M059J (cell line): Measurements from ENCODE around the gene LHFPL2. TPM values are rescaled to one million over a fixed set of nuclear protein-coding genes. Genes with fewer than 3 reads are reported as not detected.

ENCODE experiments used
- DNase-seq: peaks from one replicate; pipeline ENCODE4 v3.0.0-alpha.2; 2012; ENCODE audit warnings: low read depth
- total RNA-seq: library from RNA; depleted of rRNA; stranded (reverse); fragments of >200 nt; shearing (Covaris generic); gene quantifications from 2 replicates; pipeline ENCODE4 v1.2.3, GENCODE V29; 2014

The LHFPL2 gene
- total RNA-seq, 1 experiment from 2014 or later, result 29.6 TPM

DNA sequence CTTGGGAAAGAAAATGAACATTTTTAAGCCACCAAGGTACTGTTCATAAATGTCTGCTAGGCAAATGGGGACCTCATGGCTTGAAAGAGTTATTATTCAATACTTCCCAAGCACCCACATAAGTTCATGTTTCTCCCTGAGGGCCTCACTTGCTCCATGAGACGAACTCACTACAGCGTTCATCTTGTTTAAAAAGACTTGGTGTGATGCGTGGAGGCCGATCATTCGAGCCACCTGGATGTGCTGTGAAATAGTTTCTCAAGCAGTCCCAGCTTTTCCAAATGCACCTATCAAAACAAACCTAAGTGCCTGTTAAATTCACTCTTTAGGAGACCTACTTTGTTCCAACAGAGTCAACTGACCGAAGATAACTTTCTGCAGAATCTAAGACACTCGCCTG, 103.2 kb downstream of the LHFPL2 start:
- no peak for DNase-seq

DNA sequence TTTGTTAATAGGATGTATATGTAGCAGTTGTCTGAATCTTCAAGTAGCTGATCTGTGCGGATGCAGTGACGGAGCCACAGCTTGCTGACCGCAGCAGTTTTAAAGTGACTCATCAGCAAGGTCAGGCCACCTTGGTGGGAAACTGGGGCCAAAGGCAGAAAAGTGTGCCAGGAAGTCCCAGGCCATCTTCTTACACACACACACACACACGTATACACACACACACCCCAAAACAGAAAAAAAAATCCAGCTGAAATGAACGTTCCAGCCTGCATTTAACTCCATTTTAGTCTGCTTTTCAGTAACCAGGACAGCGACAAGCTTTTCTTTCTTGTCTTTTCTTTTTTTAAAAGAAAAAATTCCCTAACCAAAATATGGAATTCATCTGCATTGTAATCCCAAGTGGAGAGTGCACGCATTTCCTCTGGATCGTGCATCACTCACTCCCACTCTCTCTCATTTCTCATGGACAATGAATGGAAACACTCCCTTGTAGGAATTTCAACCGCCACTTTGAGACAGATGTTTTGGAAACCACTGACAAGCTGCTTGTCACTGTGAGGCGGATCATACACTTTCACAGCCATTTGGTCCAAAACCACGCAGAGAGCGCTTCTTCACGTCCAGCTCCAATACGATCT, 103.9 kb downstream of the LHFPL2 start:
- peak; percentile 79 for DNase-seq

DNA sequence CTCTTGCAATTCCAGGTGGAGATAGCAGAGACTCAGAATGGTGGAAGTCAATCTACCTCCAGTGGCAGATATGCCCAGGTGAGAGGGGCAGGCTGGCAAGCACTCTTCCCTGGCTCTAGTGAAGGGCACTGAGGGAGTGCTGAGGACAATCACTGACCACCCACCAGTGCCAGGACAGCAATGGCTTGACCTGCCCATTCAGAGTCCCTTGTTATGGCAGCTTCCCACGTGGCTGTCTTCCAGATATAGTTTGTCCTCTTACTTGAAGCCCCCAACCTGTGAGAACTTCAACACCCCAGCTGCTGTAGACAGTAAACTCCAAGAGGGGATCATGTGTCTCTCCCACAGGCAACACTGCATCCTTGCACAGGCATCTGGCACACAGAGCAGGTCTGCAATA, 104.7 kb downstream of the LHFPL2 start:
- DNase-seq, result no peak

DNA sequence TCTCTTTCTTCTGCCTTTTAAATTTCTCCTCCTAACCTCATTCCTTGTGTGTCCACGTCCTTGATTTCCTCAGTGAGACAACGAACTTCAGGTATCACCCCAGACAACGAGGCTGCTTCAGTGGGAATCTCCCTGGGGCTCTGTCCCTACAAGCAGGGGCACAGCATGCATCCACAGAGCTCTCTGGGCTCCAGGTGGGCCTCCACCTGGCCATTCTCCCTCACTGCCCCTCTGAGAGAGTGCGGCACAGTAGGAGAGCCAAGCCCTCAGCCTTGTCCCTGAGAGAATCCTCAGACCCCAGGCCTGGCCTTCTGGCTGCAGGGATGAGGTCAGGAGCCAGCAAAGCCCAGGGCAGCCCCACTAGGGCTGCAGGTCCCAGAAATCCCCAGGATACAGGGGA, 105.3 kb downstream of the LHFPL2 start:
- DNase-seq, result no peak

DNA sequence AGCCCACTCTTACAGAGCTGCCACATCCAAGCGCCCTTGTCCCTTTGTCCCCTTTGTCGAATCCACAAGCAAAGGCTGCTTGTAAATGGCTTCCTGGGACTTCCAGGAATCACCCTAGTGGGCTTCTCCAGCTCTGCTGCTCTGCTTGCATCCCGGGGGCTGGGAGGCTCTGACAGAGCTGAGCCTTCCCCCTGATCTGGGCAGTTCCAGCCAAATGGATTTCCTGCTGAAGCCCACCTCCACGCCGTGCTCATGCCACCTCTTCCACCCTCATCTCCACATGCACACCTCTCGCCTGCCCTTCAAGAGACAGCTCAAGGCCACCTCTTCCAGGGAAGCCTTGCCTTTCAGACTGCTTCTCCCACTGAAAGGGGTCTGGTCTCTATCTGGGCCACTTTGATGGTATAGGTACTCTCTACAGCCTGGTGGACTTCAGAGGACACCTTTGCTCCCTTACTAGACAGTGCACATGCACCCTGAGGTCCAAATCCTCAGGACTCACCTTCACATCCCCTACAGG, 106.2 kb downstream of the LHFPL2 start:
- DNase-seq, result no peak

DNA sequence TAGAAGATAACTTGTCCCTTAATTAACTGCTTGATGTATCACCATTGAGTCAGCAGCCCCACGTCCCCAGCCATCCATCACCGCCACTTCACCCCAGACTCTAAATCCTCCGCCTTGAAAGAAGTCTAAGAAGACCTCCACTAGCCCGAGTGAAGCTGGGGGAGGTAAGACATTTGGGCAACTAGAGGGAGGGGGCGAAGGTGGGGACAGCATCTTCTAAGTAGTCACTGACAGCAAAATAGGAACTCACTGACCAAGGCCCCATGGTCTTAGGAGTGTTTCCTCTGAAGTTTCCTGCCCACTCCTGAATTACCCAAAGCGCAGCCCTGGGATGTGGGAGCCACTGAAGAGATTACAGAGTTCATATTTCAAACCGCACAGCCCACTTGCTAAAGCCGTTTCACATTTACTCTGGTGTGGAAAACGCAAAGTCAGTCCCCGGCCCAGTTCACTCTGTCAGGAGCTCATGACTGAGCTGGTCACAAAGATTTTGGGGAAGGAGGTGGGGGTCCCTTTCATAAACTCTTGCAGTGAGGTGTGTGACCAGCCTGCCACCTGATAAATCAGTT, 107.4 kb downstream of the LHFPL2 start:
- DNase-seq, result no peak

DNA sequence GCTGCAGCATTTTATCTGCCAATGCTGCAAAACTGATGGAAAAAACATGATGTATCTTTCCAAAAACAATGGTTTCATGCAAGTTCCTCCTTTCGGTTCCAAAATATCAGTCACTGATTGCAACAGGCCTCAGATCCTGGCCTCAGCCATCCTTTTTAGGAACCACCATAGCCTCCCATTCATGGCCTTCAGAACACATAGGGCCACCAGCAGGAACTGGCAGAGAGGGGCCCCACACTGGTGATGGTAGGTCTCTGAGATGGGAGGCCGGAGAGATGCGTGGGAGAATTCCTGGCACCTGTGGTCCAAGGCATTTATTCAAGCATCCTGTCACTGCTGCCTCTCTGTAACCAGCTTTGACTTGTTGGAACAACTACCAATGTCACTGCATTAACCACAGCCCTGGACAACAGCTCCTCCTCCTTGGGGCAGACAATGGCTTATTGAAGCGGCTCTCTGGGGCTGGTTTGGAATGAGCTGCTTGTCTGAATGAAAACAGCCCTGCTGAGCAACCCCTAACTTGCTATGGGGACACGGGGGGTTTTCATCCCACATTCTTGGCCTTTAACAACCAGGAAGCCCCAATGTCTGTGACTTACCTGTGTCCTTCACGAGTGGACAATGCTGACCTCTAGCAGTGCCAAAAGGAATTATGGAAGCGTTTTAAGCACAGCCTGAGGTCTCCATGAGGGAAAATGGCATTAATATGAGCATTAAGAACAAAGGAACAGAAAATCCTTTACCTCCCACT, 108.1 kb downstream of the LHFPL2 start:
- DNase-seq, result no peak

DNA sequence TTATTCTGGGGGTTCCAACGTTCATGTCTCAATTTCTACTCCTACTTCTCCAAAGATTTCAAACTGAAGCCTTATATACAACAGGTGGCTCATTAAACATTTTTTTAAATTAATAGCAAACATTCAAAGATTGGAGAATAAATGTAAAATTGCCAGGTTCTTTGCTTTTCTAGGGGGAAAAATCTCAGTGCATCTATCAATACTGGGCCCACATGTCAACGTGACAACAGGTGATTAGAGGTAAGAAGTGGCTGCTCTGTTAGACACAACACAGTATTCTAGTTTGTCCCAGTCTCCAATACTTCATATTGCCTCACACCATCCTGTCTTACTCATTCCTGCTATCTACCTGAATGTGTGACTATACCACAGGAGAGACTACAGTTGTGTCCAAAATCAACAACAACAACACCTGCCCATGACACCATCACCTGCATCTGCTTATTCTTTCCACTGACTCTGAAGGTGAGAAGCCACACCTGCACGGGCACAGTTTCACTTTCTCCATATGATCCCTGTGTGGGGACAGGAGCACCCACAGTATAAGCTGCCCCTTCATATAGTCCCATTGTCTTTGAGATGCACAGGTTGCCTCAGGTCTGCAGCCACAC, 110.2 kb downstream of the LHFPL2 start:
- no peak for DNase-seq

DNA sequence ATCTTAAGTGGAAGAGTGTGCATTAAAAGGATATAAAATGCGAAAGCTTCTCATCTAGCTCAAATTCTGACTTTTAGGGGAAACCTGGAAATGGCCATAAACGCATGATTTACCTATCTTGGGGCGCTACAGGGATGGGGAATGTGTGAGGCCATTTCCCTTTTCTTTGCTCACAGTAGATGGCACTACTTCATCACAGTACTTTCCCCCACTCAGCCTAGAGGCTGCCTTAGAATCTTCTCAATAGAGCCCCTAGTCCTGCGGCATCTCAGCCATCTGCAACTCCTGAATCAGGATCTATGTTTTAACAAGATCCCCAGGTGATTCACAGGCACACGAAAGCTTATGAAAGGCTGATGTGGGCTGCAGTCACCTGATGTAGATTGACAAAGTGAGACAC, 110.8 kb downstream of the LHFPL2 start:
- DNase-seq, result no peak

DNA sequence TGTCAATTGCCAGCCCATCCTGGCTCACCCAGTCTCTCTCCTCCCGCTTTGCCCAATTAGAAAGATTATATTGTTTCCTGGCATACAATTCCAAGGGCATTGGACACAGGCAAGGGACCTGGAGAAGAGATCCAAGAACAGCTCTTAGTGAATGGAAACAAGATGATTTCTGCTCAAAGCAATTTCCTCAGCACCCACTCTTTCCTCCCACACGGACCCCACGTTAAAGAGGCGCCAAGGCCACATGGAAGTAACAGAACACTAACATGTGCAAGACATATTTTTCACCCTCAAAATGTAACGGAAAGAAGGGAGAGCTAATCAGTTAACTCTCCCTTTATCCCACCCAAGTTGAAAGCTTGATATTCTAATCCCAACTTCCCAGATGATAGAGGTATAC, 111.2 kb downstream of the LHFPL2 start:
- DNase-seq, result no peak

DNA sequence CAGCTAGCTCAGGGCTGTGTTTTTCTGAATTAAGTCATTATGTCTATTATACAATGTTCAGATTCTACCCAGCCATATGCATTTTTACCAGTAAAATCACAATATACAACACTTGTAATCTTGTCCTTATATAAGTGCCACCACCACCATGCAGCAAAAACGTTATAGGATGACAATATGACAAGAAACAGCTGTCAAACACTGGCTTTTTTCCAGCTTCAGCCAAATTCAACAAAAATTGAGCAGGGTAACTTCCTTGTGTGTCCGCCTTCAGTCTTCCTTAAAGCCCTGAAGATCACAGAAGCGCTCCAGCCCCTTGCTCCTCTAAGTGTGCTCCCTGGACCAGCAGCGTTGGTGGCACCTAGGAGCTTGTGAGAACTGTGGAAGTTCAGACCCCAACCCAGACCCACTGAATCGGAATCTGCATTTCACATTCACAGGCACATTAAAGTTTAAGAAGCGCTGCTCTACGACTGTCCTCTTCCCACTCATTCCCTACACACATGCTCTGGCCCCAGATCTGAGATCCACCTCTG, 111.8 kb downstream of the LHFPL2 start:
- DNase-seq, result no peak

DNA sequence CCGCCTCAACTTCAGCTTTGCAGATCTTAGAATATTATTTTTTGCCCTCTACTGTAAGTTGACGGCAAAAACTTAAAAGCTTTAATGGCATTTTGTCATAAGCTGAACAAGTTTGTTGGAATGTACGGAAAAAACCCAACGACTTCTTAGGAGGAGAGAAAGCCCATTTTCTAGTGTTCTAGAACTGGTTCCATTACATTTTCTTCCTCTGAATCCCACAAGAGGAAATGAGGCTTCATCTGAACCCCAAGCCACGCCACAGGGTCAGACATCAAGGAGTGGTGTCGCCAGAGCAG, 113.7 kb downstream of the LHFPL2 start:
- DNase-seq, result no peak

DNA sequence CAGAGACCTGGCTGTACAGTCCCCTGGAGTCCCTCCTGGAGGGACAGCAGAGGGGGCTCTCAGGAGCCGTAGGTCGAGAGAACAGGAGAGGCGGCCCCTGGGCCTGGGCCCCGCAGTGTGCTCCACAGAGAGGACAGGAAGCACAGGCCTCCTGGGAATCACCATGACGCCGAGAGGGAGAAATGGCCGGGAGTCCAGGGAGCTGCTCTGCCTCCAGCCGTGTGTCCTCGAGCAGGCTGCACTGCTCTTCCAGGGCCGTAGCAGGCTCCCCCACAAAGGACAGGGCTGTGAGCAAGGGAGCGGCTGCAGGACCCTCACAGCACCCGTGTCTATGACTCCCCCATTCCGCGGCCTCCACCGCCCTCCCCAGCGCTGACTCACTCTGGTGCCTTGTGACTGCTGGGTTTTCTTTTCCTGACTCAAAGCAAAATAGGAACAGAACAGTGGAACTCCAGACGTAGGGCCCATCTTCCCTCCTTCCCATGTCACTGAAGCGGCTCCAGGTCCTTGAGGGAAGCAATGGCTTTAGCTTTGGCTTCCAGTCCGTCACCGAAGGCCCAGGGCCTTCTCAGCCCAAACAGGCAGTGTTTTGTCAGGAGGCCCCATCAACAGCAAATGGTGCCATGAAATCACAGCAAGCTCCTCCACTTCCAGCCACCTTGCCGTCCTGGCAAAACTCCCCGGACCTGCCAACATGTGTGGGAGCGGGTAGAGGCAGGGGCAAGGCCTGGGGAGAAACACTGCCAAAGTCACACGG, 114.2 kb downstream of the LHFPL2 start:
- peak; percentile 28 for DNase-seq

DNA sequence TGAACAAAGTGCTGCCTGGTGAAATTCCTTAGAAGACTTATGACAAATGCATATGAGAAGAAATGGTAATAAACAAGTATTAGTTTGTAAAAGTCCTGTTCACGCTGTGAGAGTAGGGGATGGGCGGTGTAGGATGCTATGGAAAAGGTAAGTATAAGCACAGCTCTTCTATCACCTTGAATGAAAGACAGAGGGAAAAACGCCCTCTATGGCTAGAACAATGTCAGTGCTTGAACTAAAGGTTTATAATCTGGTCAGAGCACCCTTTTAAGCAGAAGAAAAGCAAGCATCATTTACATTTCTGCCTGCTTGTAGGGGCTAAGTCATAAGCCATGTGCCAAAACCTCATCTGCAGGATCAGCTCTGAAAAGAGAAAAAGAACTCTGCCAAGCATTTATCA, 115.2 kb downstream of the LHFPL2 start:
- peak; percentile 14 for DNase-seq

DNA sequence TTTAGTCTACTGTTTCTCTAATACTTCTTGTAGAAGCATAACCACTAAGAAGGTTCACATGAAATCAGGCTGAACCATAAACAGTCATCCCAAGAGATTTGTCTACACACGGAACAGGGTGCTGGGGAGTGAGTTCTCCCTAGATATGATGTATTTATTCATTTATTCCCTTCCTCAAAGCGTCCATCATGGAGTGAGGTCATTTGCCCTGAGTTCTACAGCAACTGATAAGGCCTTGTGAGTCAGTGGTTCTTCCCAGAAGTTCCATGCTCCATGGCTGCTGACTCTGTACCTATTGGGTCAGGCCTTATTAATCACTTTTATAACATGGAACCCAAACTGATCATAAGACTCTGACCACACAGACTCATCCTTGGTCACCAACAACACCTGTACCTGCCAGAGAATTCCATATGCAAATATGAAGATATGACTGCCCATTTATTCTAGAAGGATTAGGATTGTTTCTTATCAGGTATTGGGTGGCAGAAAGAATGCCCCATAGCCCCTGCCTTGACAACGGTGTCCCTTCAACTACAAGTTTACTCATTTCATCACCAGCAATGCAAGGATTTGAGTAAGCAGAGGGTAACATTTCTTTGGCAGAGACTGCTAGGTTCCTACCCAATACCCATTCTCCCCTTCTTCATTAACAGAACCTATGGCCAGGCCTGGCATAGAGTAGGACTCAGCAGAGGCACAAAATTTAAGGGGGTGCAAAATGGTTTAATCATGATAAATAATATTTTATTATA, 118.1 kb downstream of the LHFPL2 start:
- peak; percentile 89 for DNase-seq

DNA sequence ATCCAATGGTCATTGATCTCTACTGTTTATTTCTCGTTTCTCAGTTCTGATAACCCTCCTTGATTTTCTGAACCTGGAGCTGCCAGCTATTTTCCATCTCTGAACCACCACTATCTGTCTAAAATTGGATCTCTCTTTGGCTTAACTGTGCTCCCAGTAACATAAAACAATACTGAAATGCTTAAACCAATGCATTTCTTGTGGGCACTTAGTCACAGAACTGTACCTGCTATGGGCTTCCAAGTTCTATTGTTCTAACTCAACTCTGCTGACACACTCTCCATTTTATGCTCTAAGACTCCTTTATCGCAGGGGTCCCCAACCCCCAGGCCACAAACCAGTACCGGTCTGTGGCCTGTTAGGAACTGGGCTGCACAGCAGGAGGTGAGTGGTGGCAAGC, 120.6 kb downstream of the LHFPL2 start:
- DNase-seq, result peak; percentile 61

DNA sequence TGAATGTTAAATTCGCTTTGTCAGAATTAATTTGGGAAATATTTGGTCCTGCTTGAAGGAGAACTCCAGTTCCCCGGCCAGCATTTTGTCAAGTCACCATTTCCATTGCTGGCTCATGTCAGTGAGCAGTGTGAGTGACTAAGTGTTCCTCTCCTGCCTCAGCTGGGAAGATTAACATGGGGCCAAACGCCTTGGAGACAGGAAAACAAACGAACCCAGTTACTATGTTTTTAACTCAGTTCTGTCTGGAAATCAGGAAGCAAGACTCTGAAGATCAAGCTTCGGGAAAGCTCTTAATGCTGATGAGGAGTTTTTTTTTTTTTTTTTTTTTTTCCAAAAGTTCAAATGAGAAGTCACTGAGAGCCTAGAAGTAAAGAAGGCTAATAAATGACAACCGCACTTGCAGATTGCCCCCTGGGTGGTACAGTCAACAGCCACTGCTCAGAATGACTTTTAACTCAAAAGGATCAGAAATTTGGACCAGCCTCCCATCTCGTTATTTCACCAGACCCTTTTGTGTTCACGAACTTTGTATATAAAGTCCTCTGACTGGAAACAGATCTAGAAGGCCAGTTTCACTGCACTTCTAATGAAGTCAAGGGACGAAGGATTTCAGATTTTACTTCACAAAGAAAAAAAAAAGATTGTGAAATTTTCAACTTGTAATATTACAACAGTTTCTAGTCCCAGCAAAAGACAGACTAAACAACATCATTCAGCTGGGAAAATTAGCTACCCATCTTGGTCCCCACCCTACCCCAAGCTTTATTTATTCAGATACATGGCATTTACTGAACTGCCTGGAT, 121.3 kb downstream of the LHFPL2 start:
- peak; percentile 98 for DNase-seq

DNA sequence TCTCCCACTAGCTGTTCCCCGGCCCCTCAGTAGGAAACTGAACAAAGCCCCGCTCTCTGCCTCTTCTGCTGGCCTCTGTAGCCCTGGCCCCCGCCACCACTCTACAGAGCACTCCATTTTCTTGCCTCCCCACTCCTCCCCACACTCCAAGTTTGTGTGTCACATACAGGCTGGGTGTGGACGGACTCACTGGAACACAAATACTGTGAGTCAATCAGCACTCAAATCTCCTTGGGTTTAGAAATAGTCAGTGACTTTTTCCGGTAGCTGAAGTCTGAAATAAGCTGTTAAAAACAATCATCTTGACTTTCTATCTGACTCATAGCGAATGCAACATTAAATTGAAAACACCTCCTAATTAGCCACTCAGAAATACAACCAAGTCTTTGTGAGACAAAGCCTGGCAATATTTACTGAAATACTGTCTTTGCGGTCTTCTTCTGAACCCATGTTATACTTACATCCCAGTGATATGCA, 122.5 kb downstream of the LHFPL2 start:
- DNase-seq, result peak; percentile 83

DNA sequence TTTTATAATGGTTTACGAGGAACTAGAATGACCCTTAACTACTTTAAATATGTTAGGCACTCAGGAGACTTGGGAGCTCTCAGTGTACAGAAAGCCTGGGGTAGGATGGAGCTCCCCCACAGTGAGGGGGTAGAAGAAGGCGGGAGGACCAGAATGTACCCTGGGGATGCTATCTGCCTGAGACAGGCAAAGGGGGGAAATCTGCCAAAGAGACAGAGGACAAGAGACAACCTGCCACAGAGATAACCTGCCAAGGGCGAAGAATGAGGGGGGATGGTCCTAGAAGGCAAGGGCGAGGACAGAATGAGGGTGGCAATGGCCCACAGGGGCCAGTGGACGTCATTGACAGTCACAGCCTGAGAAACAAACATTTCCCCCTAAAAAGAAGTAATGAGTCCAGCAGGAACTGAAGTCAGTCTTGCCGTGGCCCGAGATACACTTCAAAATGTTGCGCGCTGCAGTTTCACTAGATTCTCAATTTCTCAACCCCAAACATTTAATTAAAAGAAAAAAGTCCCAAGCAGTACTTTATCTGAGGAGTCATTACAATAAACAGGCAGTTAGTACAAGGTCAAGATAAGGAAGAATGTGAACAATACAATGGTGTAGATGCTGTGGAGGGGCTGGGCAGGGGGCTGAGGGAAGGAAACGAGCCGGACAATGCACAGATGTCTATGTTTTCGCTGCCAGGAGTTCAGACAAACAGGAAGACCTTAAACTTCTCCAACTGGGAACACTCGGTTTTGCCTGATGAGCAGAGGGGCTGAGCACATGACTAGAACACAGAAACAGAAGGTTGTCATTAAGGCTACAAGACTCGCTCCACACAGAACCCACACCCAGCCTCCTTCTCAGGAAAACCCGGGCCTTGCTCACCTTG, 125.0 kb downstream of the LHFPL2 start:
- no peak for DNase-seq
